Measurements from ENCODE around the gene SCN5A. TPM values are rescaled to one million over a fixed set of nuclear protein-coding genes. Genes with fewer than 3 reads are reported as not detected.

SCN5A gene
- polyA plus RNA-seq, 1 donor from 2014 or later: not detected

DNA sequence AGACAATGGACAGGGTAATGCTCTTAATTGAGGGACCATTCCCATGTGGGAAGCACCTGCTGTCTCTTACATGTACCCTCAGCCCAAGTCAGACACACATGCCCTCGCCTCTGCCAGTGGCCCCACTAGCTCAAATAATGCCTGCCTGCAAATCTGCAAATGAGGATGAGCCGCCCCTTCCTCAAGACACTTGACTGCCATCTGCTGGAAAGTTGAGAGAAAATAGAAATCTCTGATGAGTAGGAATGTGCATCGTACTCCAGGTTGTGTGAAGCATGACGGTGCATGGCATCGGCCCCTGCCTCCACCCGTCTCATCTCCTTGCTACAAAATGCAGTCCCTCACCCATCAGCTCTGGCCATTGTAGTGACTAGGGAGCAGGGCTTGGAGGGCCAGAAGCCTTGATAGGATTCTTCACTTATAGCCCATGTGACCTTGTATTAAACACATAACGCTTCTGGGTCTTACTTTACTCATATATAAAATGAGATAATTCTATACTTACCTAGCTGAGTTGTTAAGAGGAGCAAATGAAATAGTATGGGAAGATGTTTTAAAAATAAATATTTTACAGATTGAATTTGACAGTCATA is 6.3 kb upstream of the SCN5A start:
- Histone ChIP-seq H3F3A (ENCODE audit: insufficient read depth, low read length, poor library complexity, severe bottlenecking) (no peaks in the 10 kb centered on the region), H3K9me3 (ENCODE audit: low read length) (no peaks in the 10 kb centered on the region), H3K27me3 (ENCODE audit: insufficient read depth, low read depth, low read length) (peaks cover 5% of the 10 kb centered on the region)

GRCh38 chr3:38653685-38654537 is 4.4 kb upstream of the SCN5A start:
- H3K4me2 ChIP-seq (ENCODE audit: low read length): no peak overlapping the region
- no peak overlapping the region for H3K27ac ChIP-seq (ENCODE audit: low read length)
- no peaks in the 10 kb centered on the region for H3F3A ChIP-seq (ENCODE audit: insufficient read depth, low read length, poor library complexity, severe bottlenecking)
- H3K27me3 ChIP-seq (ENCODE audit: insufficient read depth, low read depth, low read length): peaks cover 21% of the 10 kb centered on the region
- H3K9me2 ChIP-seq (ENCODE audit: insufficient read depth, low read length): no peaks in the 10 kb centered on the region
- no peaks in the 10 kb centered on the region for H3K9me3 ChIP-seq (ENCODE audit: low read length)
- H3K4me3 ChIP-seq (ENCODE audit: low read length): no peak overlapping the region
- no peak overlapping the region for H2AFZ ChIP-seq (ENCODE audit: low read depth, low read length)
- H3K36me3 ChIP-seq (ENCODE audit: insufficient read depth, low read length): no peaks in the 10 kb centered on the region
- no peaks in the 10 kb centered on the region for H3K79me2 ChIP-seq (replicated peaks; ENCODE audit: insufficient read depth, low read length)
- H3K9ac ChIP-seq (ENCODE audit: low read length): no peak overlapping the region
- TF ChIP-seq EP300 (conservative IDR thresholded peaks at IDR 0.05; ENCODE audit: poor library complexity, severe bottlenecking): no peak
- TF ChIP-seq RAD21 (conservative IDR thresholded peaks at IDR 0.05): no peak
- TF ChIP-seq REST (IDR thresholded peaks at IDR 0.05; ENCODE audit: borderline replicate concordance): no peak
- no peak for TF ChIP-seq EZH2 (IDR thresholded peaks at IDR 0.05; ENCODE audit: borderline replicate concordance, insufficient read depth, low read length, poor library complexity, severe bottlenecking)
- TF ChIP-seq MXI1 (conservative IDR thresholded peaks at IDR 0.05; ENCODE audit: poor library complexity, severe bottlenecking): no peak
- TF ChIP-seq SMC3 (conservative IDR thresholded peaks at IDR 0.05; ENCODE audit: poor library complexity): no peak
- no peak for TF ChIP-seq TAF1 (IDR thresholded peaks at IDR 0.05; ENCODE audit: low read depth)
- TF ChIP-seq, protein P1, sequence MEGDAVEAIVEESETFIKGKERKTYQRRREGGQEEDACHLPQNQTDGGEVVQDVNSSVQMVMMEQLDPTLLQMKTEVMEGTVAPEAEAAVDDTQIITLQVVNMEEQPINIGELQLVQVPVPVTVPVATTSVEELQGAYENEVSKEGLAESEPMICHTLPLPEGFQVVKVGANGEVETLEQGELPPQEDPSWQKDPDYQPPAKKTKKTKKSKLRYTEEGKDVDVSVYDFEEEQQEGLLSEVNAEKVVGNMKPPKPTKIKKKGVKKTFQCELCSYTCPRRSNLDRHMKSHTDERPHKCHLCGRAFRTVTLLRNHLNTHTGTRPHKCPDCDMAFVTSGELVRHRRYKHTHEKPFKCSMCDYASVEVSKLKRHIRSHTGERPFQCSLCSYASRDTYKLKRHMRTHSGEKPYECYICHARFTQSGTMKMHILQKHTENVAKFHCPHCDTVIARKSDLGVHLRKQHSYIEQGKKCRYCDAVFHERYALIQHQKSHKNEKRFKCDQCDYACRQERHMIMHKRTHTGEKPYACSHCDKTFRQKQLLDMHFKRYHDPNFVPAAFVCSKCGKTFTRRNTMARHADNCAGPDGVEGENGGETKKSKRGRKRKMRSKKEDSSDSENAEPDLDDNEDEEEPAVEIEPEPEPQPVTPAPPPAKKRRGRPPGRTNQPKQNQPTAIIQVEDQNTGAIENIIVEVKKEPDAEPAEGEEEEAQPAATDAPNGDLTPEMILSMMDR (IDR thresholded peaks at IDR 0.05; ENCODE audit: poor library complexity, severe bottlenecking): no peak
- no peak for TF ChIP-seq POLR2AphosphoS5 (IDR thresholded peaks at IDR 0.05)
- H4K20me1 ChIP-seq (ENCODE audit: insufficient read depth): no peaks in the 10 kb centered on the region

More for the DNA sequence above, 6.3 kb upstream of the SCN5A start:
- Histone ChIP-seq H3K9ac (ENCODE audit: low read length) (no peak overlapping the region), H3K4me3 (ENCODE audit: low read length) (no peak overlapping the region), H3K27ac (ENCODE audit: low read length) (no peak overlapping the region), H2AFZ (ENCODE audit: low read depth, low read length) (no peak overlapping the region), H4K20me1 (ENCODE audit: insufficient read depth) (no peaks in the 10 kb centered on the region), H3K79me2 (replicated peaks; ENCODE audit: insufficient read depth, low read length) (no peaks in the 10 kb centered on the region), H3K36me3 (ENCODE audit: insufficient read depth, low read length) (no peaks in the 10 kb centered on the region), H3K9me2 (ENCODE audit: insufficient read depth, low read length) (no peaks in the 10 kb centered on the region), H3K4me2 (ENCODE audit: low read length) (no peak overlapping the region)
- TF ChIP-seq, protein P1 (IDR thresholded peaks at IDR 0.05; ENCODE audit: poor library complexity, severe bottlenecking): peak; percentile 78
- TF ChIP-seq RAD21 (conservative IDR thresholded peaks at IDR 0.05): peak; percentile 72
- TF ChIP-seq TAF1 (IDR thresholded peaks at IDR 0.05; ENCODE audit: low read depth): no peak
- TF ChIP-seq POLR2AphosphoS5 (IDR thresholded peaks at IDR 0.05): no peak
- peak; percentile 76 for TF ChIP-seq SMC3 (conservative IDR thresholded peaks at IDR 0.05; ENCODE audit: poor library complexity)

All from neural cell (in vitro differentiated cells).